AG04449 (cell line): ENCODE data around the gene ETHE1.

Experiments used
- CTCF ChIA-PET: fragments of 350-600 bp; formaldehyde crosslinking; extraction: SDS; loops from one replicate; lab custom pipeline; 2021; ENCODE audit warnings: antibody characterized with exemption; lab: Yijun Ruan, JAX
- POLR2A ChIA-PET: fragments of 400-600, 350-600 bp; formaldehyde crosslinking; extraction: SDS; loops from one replicate; lab custom pipeline; 2020; ENCODE audit warnings: antibody characterized with exemption, inconsistent platforms; lab: Yijun Ruan, JAX
- DNase-seq: peaks from one replicate; pipeline ENCODE4 v3.0.0-alpha.2; 2010; ENCODE audit warnings: low read depth, low spot score
- H3K4me3 ChIP-seq: 2 replicates; pipeline ENCODE4 v1.5.1; 2011; ENCODE audit warnings: low read depth, mild to moderate bottlenecking, control low read depth, low read length
- CTCF ChIP-seq: IDR thresholded peaks from one replicate; pipeline ENCODE4 v1.5.1; 2011; ENCODE audit warnings: mild to moderate bottlenecking, moderate library complexity, low read length, control low read depth, inconsistent platforms; ENCODE audit not compliant: insufficient read depth; ENCODE audit errors: missing control alignments

The ETHE1 gene

GRCh38 chr19:43486412-43486811, 40.6 kb downstream of the ETHE1 start:
- ChIA-PET POLR2A (interaction anchor here (0.6 kb wide), 1 partner anchor 19 kb away, joined by 4 read pairs; no protein-coding TSS in a partner anchor), CTCF (no interaction called here)

GRCh38 chr19:43485951-43486350, 41.0 kb downstream of the ETHE1 start:
- no peak for DNase-seq
- CTCF ChIA-PET, result interaction anchor here (1.8 kb wide), 1 partner anchor 54 kb away, joined by 4 read pairs; no protein-coding TSS in a partner anchor
- no peak overlapping the region for H3K4me3 ChIP-seq
- no peak for TF ChIP-seq CTCF
- POLR2A ChIA-PET, result interaction anchor here (0.6 kb wide), 1 partner anchor 19 kb away, joined by 4 read pairs; no protein-coding TSS in a partner anchor

More at GRCh38 chr19:43486412-43486811, 40.6 kb downstream of the ETHE1 start:
- no peak for TF ChIP-seq CTCF
- DNase-seq, result no peak
- H3K4me3 ChIP-seq, result no peak overlapping the region

- ChIA-PET POLR2A (no interaction called here), CTCF (interaction anchor here (0.6 to 1.0 kb wide), 3 partner anchors 12 to 37 kb away, joined by 3 to 4 read pairs (median 3); no protein-coding TSS in a partner anchor)
- no peak overlapping the region for H3K4me3 ChIP-seq
- TF ChIP-seq CTCF, result no peak
- DNase-seq, result no peak
Observed at GRCh38 chr19:43483281-43483680, 43.7 kb downstream of the ETHE1 start.

- CTCF ChIA-PET, result interaction anchor here (1.5 kb wide), 1 partner anchor 35 kb away, joined by 6 read pairs; no protein-coding TSS in a partner anchor
- H3K4me3 ChIP-seq, result no peak overlapping the region
- no peak for TF ChIP-seq CTCF
- POLR2A ChIA-PET, result no interaction called here
- DNase-seq, result no peak
Observed at GRCh38 chr19:43482193-43482592, 44.8 kb downstream of the ETHE1 start.

GRCh38 chr19:43481701-43482100, 45.3 kb downstream of the ETHE1 start:
- no peak for DNase-seq
- TF ChIP-seq CTCF, result no peak
- ChIA-PET CTCF (interaction anchor here (1.5 kb wide), 1 partner anchor 35 kb away, joined by 6 read pairs; no protein-coding TSS in a partner anchor), POLR2A (no interaction called here)
- no peak overlapping the region for H3K4me3 ChIP-seq

- no peak for TF ChIP-seq CTCF
- ChIA-PET POLR2A (no interaction called here), CTCF (interaction anchor here (3.4 kb wide), 1 partner anchor 33 kb away, joined by 16 read pairs; no protein-coding TSS in a partner anchor)
Observed at GRCh38 chr19:43480574-43480973, 46.4 kb downstream of the ETHE1 start.

More at GRCh38 chr19:43480574-43480973, 46.4 kb downstream of the ETHE1 start:
- DNase-seq, result no peak
- no peak overlapping the region for H3K4me3 ChIP-seq
